GM19193 (cell line): ENCODE measurements around the gene GCSAM.

Experiments
- POLR2A ChIP-seq: IDR thresholded peaks from 4 replicates; pipeline ENCODE4 v1.6.1; 2011; ENCODE audit not compliant: insufficient read depth, insufficient read length; ENCODE audit errors: extremely low read depth

Gene GCSAM

DNA sequence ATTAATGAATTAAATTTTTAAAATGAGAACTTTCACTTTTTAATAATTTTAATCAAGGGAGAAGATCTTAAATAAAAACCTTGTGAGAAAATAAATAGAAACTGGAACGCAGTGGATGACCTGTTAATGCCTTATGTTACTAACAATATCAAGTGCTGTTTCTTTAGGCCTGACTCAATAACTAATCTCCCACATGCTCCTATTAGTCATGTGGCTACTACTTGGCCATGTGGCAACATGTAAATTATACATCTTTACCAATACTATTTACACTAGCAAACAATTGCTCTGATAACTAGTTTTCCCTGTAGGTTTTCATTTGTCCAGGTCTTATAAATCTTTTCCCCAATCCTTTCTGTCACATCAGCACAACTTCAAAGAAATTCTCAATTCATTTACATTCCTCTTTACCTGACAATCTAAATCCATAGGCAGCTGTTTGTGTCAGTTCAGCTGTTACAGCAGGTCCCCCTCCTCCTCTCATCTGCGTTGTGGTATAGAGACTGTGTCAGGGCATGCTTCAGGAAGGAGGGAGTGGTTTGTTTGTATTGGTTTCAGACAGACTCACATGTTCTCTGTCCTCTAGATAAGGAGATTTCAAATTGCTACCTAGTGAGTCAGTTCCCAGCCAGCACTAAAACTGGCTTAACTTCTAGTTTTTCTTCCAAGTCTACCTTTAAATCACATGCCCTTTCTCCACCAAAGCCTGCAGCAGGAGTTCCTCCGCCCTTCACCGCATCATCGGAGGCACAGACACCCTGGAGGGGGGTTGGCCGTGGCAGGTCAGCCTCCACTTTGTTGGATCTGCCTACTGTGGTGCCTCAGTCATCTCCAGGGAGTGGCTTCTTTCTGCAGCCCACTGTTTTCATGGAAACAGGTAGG is 58.2 kb downstream of the GCSAM start:
- no peak for TF ChIP-seq POLR2A

DNA sequence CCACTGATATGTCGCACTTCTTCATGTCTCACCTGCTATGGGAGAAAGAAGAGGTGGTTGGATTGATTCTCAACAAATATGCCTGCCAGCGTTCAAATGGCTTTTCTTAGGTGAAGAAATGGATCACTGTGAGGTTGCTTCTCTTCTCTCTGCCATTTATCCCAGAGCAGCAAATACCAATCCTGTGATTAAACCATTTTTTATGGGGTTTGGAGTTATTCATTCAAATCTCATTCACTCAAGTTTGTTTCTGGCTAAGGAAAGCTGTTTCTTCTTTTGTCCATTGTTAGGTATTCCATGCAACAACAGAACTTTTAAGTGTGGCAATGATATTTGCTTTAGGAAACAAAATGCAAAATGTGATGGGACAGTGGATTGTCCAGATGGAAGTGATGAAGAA is 59.0 kb downstream of the GCSAM start:
- no peak for TF ChIP-seq POLR2A
